Measurements from ENCODE around the gene RAX2. TPM values are rescaled to one million over a fixed set of nuclear protein-coding genes. Genes with fewer than 3 reads are reported as not detected.

Gene RAX2
- total and polyA plus RNA-seq, 2 of the 8 experiments (the other 6 are each of a cell fraction or from before 2014, with no cell fraction given) = 0.08 TPM; not detected in 1

DNA sequence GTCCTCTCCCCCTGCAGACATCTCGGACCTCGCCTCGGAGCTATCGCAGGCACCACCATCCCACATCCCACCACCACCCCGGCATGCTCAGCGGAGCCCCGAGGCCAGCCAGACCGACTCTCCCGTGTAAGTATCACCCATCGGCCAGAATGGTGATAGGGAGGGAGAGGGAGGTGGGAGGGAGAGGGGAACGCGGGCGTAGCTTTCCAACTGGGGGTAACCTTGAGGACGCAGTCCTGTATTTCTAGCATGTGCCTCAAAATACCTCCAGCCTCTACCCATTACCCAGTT is 37.8 kb downstream of the RAX2 start:
- no peak overlapping the region for H4K5ac ChIP-seq (ENCODE audit: insufficient read length, low read depth, low read length)
- H3K36me3 ChIP-seq (ENCODE audit: control insufficient read depth in 2 of 4, insufficient read depth in 4 of 4, low read length in 3 of 4) = peaks cover 0 to 7% (median 3%) of the 10 kb centered on the region in 4 experiments; a peak in 5 of 8 replicates
- no peak for DNase-seq (ENCODE audit: low read depth in 1 of 2, low spot score in 2 of 2)
- no peak overlapping the region for H2BK12ac ChIP-seq (ENCODE audit: low read depth, low read length)
- H3K18ac ChIP-seq (ENCODE audit: extremely low read depth, low read length) = no peak overlapping the region
- H3K9ac ChIP-seq (replicated peaks in 1 of 4; ENCODE audit: extremely low read depth in 1 of 4, low read depth in 3 of 4, low read length in 3 of 4) = no peak overlapping the region
- H2BK20ac ChIP-seq (ENCODE audit: low read length) = no peak overlapping the region
- CTCF ChIA-PET (ENCODE audit: partially characterized antibody) = interaction anchor here (1.1 to 1.2 kb wide), 2 partner anchors 9 to 14 kb away, joined by 3 to 4 read pairs; no protein-coding TSS in a partner anchor
- H3K79me1 ChIP-seq (ENCODE audit: low read depth, low read length) = no peaks in the 10 kb centered on the region
- H3K4ac ChIP-seq (replicated peaks; ENCODE audit: insufficient read length, low read depth, low read length) = no peak overlapping the region
- H2BK5ac ChIP-seq (ENCODE audit: low read depth, low read length) = no peak overlapping the region
- H3K4me3 ChIP-seq (ENCODE audit: extremely low read depth in 1 of 4, insufficient read depth in 2 of 4, low read depth in 3 of 4, low read length in 4 of 4) = no peak overlapping the region
- H4K20me1 ChIP-seq (replicated peaks in 1 of 2; ENCODE audit: control insufficient read depth in 1 of 2, insufficient read depth in 2 of 2, low read length in 2 of 2) = peaks cover 0 to 3% of the 10 kb centered on the region in 2 experiments
- no peaks in the 10 kb centered on the region for H3K27me3 ChIP-seq (replicated peaks in 1 of 4; ENCODE audit: control insufficient read depth in 3 of 4, extremely low read depth in 1 of 4, insufficient read depth in 3 of 4, low read length in 3 of 4)
- H3K23me2 ChIP-seq (ENCODE audit: low read depth, low read length) = no peaks in the 10 kb centered on the region
- H3K14ac ChIP-seq (ENCODE audit: insufficient read length) = no peak overlapping the region
- no peak overlapping the region for H2BK15ac ChIP-seq (ENCODE audit: low read length)
- H3K79me2 ChIP-seq (ENCODE audit: control insufficient read depth in 1 of 2, insufficient read depth in 2 of 2, low read length in 2 of 2) = no peaks in the 10 kb centered on the region
- no peak overlapping the region for H2AFZ ChIP-seq (ENCODE audit: low read length)
- H4K91ac ChIP-seq (replicated peaks; ENCODE audit: insufficient read length, low read length) = no peak overlapping the region
- no peaks in the 10 kb centered on the region for H3K9me3 ChIP-seq (ENCODE audit: insufficient read depth in 2 of 2, low read depth in 1 of 2, low read length in 1 of 2)
- H3K23ac ChIP-seq (ENCODE audit: insufficient read length) = no peak overlapping the region
- FAIRE-seq = no peak
- 90% methylated on average over 11 of the region's 14 CpGs; no CpG with 5 or more reads in 1 of the 2 experiments for WGBS, 2 experiments (ENCODE audit: extremely low coverage in 1 of 2, insufficient coverage in 1 of 2, insufficient read length in 1 of 2, insufficient replicate concordance in 2 of 2, low coverage in 1 of 2, low lambda C conversion rate in 2 of 2, missing lambda C conversion rate in 1 of 2)
- H3K56ac ChIP-seq (replicated peaks; ENCODE audit: insufficient read length, low read depth, low read length) = no peak overlapping the region
- H2AK5ac ChIP-seq (ENCODE audit: low read depth, low read length) = no peak overlapping the region
- no peak overlapping the region for H4K8ac ChIP-seq (ENCODE audit: extremely low read depth, insufficient read depth, low read length)
- H2BK120ac ChIP-seq (replicated peaks; ENCODE audit: low read depth, low read length) = no peak overlapping the region
- H3K4me2 ChIP-seq (ENCODE audit: insufficient read depth in 1 of 2, low read depth in 2 of 2, low read length in 2 of 2) = no peak overlapping the region
- H3K27ac ChIP-seq (ENCODE audit: low read depth, low read length) = no peak overlapping the region
- H3K4me1 ChIP-seq (replicated peaks in 1 of 4; ENCODE audit: control insufficient read depth in 3 of 4, insufficient read depth in 4 of 4, low read length in 3 of 4) = no peaks in the 10 kb centered on the region
- POLR2A ChIA-PET (ENCODE audit: partially characterized antibody) = interaction anchor here (1.7 kb wide), 1 partner anchor 13 kb away, joined by 4 read pairs; no protein-coding TSS in a partner anchor
- TF ChIP-seq CHD1 (IDR thresholded peaks at IDR 0.05; ENCODE audit: low read depth, low read length) (no peak), POLR2A (IDR thresholded peaks at IDR 0.05; ENCODE audit: control extremely low read depth in 1 of 2, low read depth in 2 of 2, low read length in 2 of 2) (no peak)
